HG02870 (cell line): ENCODE results near the gene PAF1.

Source experiments
- ATAC-seq: cut with Tn5 transposase; IDR thresholded peaks from one replicate; pipeline ENCODE4 v1.9.1; 2021; ENCODE audit warnings: mild to moderate bottlenecking, moderate library complexity; ENCODE audit not compliant: unreplicated experiment

The PAF1 gene

GRCh38 chr19:39406656-39407409, 15.9 kb upstream of the PAF1 start, which contains the start of gene ZFP36:
ZFP36 (plus strand) TSS chr19:39406847; CDS start chr19:39406905, 58 bp downstream.
- ATAC-seq: no peak

- ATAC-seq: no peak
Measured at GRCh38 chr19:39405958-39406655, 15.2 kb upstream of the PAF1 start.

GRCh38 chr19:39405261-39405957, 14.5 kb upstream of the PAF1 start:
- ATAC-seq: no peak

- no peak for ATAC-seq
Measured at GRCh38 chr19:39403331-39404312, 12.7 kb upstream of the PAF1 start.

DNA sequence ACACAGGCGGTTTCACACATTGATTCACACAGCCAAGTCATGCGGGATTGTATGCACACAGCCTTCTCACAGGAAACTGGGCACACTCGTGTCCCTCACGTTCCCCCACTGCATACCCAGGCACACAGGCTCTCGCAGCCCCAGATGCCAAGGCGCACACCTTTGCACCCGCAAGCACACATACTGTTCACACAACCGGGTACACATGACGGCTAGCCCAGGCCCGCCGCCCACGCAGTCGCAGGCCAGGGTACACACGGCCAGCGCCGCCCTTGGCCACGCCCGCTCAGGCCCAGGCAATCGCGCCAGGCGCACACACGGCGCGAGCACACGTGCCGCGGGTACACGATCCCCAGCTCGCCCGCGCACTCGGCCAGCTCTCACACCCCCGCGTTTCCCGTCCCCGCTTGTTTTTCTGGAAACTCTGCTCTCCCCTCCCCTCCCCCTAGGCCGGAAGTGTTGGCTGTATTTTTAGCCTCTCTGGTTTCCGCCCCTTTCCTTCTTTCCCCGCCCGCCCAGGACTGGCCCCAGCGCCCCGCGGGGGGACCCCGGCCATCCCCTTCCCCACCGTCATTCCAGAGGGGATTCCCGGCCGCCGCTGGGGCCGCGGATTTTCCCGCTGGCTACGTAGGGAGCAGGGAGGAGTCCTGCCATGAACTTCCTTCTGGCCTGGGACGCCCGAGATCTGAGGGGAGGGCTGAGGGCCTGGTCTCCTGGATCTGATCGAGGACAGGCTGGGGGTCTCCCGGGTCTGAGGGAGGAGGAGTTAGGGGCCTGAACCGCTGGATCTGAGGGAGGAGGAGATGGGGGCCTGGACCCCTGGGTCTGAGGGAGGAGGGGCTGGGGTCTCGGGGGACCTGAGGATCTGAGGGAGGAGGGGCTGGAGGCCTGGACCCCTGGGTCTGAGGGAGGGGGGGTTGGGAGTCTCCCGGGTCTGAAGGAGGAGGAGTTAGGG, 11.7 kb upstream of the PAF1 start:
- ATAC-seq: peak; percentile 24

DNA sequence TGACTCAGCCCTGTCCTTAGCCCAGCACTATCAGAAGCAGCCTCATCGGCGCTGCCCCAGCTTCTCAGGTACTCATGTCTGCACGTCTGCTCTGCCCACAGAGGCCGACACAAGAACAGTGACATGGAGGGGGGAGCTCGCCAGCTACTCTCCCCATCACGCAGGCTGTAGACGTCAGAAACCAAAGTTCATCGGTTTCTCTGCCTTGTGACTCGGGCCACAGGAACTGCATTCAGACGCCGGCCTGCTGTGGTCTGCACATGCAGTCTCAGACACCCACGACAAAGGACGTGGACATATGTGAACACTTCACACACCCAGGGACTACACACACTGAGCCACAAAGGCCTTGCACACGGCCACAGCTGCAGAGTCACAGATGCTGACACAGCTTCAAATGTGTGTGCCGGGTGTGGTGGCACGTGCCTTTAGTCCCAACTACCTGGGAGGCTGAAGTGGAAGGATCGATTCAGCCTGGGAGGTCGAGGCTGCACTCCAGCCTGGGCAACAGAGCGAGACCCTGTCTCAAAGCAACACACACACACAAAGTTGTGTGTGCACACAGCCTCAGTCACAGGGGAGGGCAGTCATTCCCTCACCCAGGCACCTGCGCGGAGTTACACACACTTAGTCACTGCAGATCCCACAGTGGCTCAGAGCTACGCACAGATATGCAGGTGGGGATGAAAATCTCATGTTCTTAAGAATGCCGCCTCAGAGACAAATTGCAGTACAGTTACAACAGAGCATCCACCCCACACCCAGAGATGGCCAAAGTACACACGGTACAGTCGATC, 10.8 kb upstream of the PAF1 start:
- no peak for ATAC-seq

DNA sequence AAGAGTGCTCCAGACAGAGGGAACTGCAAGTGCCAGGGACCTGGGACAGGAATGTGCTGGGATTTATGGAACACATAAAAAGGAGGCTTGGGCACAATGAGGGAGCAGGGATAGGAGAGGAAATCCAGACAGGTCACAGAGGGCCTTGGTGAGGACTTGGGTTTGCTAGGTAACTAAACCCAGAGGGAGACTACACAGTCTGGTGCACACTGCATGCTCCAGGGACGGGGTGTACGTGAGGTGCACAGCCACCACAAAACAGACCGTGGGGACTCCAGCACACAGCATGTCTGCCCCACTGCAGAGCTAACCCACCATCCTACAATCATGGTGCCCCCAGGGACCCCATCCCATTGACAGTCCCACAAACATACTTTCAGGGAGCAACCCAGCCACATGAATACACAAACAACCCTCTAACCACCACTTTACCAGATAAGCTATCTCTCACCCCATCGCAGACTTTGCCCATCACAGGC, 10.2 kb upstream of the PAF1 start:
- ATAC-seq: no peak

GRCh38 chr19:39400061-39400460, 9.2 kb upstream of the PAF1 start:
- ATAC-seq: no peak

DNA sequence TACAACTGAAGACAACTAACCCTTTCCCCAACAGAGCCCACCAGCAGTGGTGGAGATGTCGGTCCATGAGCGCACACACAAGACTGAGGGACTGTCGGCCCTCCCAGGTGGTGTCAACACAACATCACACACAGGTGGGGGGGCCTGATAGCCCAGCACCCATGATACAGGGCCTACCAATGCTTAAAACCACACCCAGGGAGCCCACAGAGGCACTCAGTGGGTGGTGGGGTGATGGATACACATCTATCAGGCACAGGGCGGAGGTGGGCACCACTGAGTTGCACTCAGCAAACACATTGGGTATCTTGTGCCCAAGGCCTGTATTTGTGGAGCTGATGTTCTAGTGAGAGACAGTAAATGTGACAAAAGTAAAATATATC, 8.8 kb upstream of the PAF1 start:
- no peak for ATAC-seq

- ATAC-seq: no peak
Measured at GRCh38 chr19:39398297-39398864, 7.5 kb upstream of the PAF1 start.

GRCh38 chr19:39397360-39398296, 6.7 kb upstream of the PAF1 start:
- peak; percentile 41 for ATAC-seq

GRCh38 chr19:39390451-39390750, 505 bp downstream of the PAF1 start:
- ATAC-seq: no peak

GRCh38 chr19:39389631-39390414, 1.1 kb downstream of the PAF1 start:
- no peak for ATAC-seq

GRCh38 chr19:39388657-39389056, 2.2 kb downstream of the PAF1 start:
- ATAC-seq: no peak

GRCh38 chr19:39386557-39386956, 4.3 kb downstream of the PAF1 start:
- no peak for ATAC-seq

DNA sequence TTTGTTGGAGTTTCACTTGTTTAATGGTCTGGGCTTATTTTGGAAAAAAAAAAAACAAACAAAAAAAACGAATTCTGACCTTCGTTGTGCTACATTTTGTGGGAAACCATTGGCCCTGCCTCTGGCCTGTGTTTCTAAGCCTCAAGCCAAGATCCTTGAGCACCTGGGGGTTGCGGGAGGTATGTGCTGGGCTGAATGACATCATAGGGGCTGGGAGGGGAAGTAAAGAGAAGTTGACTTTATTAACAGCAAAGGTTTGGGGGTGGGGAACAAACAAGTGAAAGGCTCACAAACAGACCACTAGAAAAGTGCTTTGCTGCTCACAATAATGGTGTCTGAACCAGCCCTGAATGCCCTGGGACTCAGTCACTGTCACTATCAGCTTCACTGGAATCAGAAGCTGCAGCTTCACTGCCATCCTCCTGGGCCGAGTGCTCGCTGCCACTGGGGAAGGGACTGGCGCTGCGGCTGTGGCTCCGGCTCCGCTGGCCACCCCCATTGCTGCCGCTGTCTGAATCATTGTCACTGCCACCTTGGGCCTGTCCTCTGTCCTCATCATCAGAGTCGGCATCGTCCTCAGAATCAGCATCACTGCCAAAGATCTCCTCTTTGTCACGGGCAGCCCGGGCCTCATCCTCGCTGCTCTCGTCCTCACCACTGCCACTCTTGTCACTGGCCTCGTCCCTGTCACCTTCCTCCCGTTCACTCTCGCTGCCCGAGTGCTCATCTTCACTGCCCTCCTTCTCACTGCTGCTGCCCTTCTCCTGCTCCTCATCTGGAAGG, 5.1 kb downstream of the PAF1 start:
- ATAC-seq: no peak
